Skeletal muscle tissue (tissue), 4 donors: Measurements from ENCODE around the gene TMTC2. TPM values are rescaled to one million over a fixed set of nuclear protein-coding genes. Genes with fewer than 3 reads are reported as not detected.
"Not testable (repeated sequence)": the region's sequence is repeated elsewhere in the genome, so short reads cannot be mapped to it uniquely, and the experiment has no call there.

ENCODE experiments used
- H3K27ac ChIP-seq: one replicate; pipeline ENCODE4 v1.7.0; 2013; ENCODE audit warnings: mild to moderate bottlenecking, low read depth, low read length, inconsistent platforms
- H3K27me3 ChIP-seq, 3 donors: one replicate each; pipeline ENCODE4 v1.7.0; 2013; ENCODE audit warnings: low read length in 3 of 3; ENCODE audit not compliant: control insufficient read depth in 3 of 3, insufficient read depth in 3 of 3
- H3K36me3 ChIP-seq, 3 donors: one replicate each; pipeline ENCODE4 v1.7.0; 2013; ENCODE audit warnings: low read length in 3 of 3; ENCODE audit not compliant: control insufficient read depth in 3 of 3, insufficient read depth in 3 of 3
- H3K4me1 ChIP-seq, 3 donors: one replicate each; pipeline ENCODE4 v1.7.0; 2013; ENCODE audit warnings: low read length in 3 of 3, mild to moderate bottlenecking in 3 of 3; ENCODE audit not compliant: control insufficient read depth in 3 of 3, insufficient read depth in 3 of 3
- H3K4me3 ChIP-seq, 3 donors: one replicate each; pipeline ENCODE4 v1.7.0; 2013; ENCODE audit warnings: low read length in 3 of 3
- H3K9ac ChIP-seq, 3 donors: one replicate each; pipeline ENCODE4 v1.7.0; 2013; ENCODE audit warnings: low read length in 3 of 3, mild to moderate bottlenecking in 3 of 3, moderate library complexity in 2 of 3, low read depth in 1 of 3
- H3K9me3 ChIP-seq, 3 donors: one replicate each; pipeline ENCODE4 v1.7.0; 2013; ENCODE audit warnings: low read length in 3 of 3; ENCODE audit not compliant: control insufficient read depth in 3 of 3
- total RNA-seq: library from RNA; depleted of rRNA; stranded (reverse); fragments of >200 nt; gene quantifications from one replicate; pipeline ENCODE4 v1.2.3, GENCODE V29; 2014
- donor health status: Osteomylitis.

The TMTC2 gene
- total RNA-seq, 1 donor from 2014 or later = 15.7 TPM

DNA sequence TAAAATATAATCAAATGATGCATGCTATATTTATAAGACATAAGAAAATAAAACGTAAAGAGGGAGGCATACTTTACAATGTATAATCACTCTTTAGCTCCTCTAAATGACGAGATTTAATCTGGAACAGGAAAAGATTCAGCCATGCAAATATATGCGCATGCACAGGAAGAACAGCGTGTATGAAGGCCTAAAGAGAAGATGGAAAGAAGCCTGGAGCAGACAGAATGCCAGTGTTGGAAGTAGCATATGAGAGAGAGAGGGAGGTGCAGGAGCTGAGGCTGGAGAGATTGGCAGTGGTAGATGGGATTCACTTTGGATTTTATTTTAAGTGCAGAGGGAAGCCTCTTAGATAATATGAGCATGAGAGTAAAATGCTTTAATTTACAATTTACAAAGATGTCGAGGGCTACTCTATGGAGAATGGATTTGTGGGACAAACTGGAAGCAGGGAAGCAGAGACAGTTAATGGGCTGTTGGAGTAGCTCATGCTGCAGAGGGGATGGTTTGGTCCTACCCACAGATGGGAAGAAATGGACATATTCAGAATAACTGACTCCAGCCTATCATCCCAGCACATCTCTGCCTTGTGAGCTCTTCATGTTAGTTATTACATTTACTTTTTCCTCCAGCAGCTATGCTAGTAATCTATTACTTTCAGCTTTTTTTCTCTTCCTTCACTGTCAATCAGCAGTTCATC is 411.1 kb downstream of the TMTC2 start:
- no peaks in the 10 kb centered on the region for H3K9me3 ChIP-seq
- H3K27ac ChIP-seq = no peak overlapping the region
- H3K9ac ChIP-seq = no peak overlapping the region
- no peak overlapping the region for H3K4me3 ChIP-seq
- no peaks in the 10 kb centered on the region for H3K36me3 ChIP-seq
- no peaks in the 10 kb centered on the region for H3K4me1 ChIP-seq
- H3K27me3 ChIP-seq = no peaks in the 10 kb centered on the region

DNA sequence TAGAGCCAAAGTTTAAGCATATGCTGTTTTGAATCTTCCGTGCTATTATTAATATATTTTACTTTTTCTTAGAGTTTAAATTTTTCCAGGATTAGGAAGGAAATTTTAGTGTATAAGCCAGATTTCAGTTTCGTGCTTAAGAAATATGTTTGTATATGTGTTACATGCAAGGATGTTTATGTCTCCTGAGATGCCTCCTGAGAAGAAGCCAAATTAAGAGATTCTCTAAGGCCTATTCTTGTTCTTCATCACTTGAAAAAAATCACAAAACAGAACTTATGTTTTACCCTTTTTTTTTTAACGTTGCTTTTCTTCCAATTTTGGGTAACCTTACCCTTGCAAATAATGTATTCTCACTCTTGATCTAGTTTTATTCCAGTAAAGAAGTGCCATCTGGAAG is 412.7 kb downstream of the TMTC2 start:
- no peak overlapping the region for H3K4me3 ChIP-seq
- H3K9me3 ChIP-seq = no peaks in the 10 kb centered on the region
- no peaks in the 10 kb centered on the region for H3K4me1 ChIP-seq
- no peaks in the 10 kb centered on the region for H3K27me3 ChIP-seq
- H3K27ac ChIP-seq = no peak overlapping the region
- no peak overlapping the region for H3K9ac ChIP-seq
- no peaks in the 10 kb centered on the region for H3K36me3 ChIP-seq

DNA sequence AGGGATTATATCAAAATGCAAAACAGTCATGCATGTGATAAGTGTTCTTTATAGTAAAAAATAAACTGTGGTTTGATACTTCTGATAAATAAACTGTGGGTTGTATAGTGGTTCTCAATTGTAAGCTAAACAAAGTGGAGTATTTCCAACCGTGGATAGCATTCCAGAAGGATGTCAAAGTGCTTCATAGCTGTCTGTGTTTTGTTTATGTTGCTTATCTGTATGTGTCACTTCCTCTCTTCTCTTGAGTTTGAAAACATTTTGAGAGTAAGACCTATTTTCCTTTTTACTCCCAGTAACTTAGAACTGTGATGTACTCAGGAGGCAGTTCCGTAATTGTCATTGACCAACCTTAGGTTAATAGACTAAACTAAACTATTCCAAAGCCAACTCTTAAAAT is 415.8 kb downstream of the TMTC2 start:
- Histone ChIP-seq H3K4me3 (no peak overlapping the region), H3K27ac (no peak overlapping the region), H3K9ac (no peak overlapping the region), H3K27me3 (no peaks in the 10 kb centered on the region), H3K9me3 (no peaks in the 10 kb centered on the region), H3K4me1 (no peaks in the 10 kb centered on the region), H3K36me3 (no peaks in the 10 kb centered on the region)

DNA sequence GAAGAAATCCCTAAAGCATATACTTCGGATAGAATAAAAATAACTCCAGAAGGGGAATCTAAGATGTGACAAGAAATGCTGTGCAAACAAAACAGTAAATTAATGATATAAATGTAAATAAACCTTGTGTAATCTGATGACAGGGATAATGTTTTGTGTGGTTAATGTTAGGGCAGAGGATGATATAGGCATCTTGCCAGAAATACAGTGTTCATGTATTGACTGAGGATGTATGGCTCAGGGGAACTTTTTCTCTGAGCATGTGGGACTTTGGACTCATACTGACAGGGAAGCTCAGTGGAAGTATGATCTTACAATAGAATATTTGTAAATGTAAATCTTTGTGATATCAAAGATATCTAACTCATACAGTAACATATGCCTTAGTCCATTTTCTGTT is 420.2 kb downstream of the TMTC2 start:
- no peaks in the 10 kb centered on the region for H3K4me1 ChIP-seq
- H3K27ac ChIP-seq = no peak overlapping the region
- H3K9me3 ChIP-seq = no peaks in the 10 kb centered on the region
- H3K4me3 ChIP-seq = no peak overlapping the region
- no peak overlapping the region for H3K9ac ChIP-seq
- no peaks in the 10 kb centered on the region for H3K27me3 ChIP-seq
- no peaks in the 10 kb centered on the region for H3K36me3 ChIP-seq

DNA sequence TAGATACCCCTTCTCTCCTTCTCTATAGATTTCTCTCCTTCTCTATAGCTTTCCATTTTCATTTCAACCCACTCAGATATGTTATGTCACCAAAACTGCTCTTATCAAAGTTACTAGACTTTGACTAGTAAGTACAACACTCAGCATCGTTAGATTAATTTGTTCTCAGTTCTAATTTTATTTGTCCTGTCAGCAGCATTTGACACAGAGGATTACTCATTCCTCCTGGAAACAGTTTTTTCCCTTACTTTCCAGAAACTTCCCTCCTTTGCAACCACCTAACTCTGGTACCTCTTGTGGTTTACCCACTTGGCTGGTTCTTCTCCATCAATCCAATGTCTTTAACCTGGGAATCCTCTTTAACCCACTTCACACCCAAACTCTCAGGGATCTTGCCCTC is 423.7 kb downstream of the TMTC2 start:
- Histone ChIP-seq H3K4me1 (no peaks in the 10 kb centered on the region), H3K36me3 (no peaks in the 10 kb centered on the region), H3K27me3 (no peaks in the 10 kb centered on the region), H3K4me3 (no peak overlapping the region), H3K9me3 (no peaks in the 10 kb centered on the region), H3K9ac (no peak overlapping the region), H3K27ac (no peak overlapping the region)

DNA sequence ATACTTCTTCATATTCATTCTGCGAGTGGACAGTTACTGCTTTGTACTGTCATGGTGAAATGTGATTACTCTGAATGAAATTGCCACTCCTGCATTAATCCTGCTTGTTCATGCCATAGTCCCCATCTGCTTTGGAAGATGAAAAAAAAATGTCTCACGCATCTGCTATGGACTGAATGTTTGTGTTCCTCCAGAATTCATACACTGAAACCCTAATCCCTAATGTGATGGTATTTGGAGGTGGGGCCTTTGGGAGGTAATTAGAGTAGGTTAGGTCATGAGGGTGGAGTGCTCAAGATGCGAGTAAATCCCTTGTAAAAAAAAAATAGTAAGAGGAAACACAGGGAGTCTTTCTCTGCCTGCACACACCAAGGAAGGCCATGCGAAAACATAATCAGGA is 427.2 kb downstream of the TMTC2 start:
- H3K4me3 ChIP-seq = no peak overlapping the region
- H3K4me1 ChIP-seq = no peaks in the 10 kb centered on the region
- H3K36me3 ChIP-seq = no peaks in the 10 kb centered on the region
- no peak overlapping the region for H3K9ac ChIP-seq
- H3K27me3 ChIP-seq = no peaks in the 10 kb centered on the region
- no peaks in the 10 kb centered on the region for H3K9me3 ChIP-seq
- H3K27ac ChIP-seq = no peak overlapping the region

DNA sequence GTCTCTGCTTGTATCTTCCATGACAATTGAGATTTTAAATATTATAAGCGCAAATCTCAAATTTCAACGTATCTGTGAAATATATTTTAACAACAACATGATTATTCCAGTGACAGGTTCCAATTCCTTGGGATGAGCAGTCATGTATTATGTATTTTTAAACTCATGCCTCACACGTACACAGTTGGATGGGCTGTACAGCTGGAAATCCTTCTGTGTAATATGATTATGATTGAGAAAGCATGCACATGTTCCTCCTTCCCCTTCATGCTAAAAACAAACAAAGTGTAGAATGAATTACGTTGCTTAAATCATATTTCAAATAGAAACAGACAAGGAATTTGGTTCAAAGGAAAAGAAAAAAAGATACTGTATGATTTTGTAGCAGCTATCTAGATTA is 428.3 kb downstream of the TMTC2 start:
- Histone ChIP-seq H3K4me1 (no peaks in the 10 kb centered on the region), H3K4me3 (no peak overlapping the region), H3K27me3 (no peaks in the 10 kb centered on the region), H3K36me3 (no peaks in the 10 kb centered on the region), H3K9me3 (no peaks in the 10 kb centered on the region), H3K27ac (no peak overlapping the region), H3K9ac (no peak overlapping the region)

DNA sequence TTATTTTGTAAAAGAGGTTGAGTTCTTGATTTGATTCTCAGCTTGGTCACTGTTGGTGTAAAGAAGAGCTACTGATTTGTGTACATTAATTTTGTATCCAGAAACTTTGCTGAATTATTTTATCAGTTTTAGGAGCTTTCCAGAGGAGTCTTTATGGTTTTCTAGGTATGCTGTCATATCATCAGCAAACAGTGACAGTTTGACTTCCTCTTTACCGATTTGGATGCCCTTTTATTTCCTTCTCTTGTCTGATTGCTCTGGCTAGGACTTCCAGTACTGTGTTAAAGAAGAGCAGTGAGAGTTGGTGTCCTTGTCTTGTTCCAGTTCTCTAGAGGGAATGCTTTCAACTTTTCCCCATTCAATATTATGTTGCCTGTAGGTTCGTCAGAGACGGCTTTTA is 431.2 kb downstream of the TMTC2 start:
- H3K27ac ChIP-seq, H3K4me1 ChIP-seq, H3K36me3 ChIP-seq, H3K9ac ChIP-seq, H3K27me3 ChIP-seq, H3K4me3 ChIP-seq, H3K9me3 ChIP-seq: not testable (repeated sequence)

DNA sequence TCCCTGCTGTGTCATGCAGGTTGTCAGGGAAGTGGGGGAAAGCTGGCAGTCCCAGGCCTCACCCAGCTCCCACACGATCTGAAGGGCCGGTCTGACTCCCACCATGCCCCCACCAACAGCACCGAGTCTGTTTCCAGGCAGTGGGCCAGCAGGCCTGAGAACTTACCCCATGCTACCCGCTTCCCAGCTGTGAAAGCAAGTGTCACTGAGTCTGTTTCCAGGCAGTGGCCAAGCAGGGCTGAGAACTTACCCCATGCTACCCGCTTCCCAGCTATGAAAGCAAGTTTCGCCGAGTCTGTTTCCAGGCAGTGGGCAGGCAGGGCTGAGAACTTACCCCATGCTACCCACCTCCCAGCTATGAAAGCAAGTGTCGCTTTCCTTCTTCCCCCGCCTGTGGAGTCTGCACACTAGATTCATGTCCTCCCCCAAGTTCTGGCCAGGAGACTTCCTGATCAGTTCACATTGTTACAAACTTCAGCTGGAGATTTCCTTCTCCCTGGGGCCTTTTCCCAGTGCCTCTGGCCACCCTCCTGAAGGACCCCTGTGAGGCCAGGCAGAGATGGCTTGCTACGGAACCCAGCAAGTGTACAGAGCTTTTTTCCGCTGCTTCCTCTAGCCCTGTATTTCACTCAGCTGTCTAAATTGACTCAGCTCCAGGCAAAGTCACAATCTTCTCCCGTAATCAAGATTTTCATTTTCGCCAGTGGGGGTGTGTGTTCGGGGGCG is 435.4 kb downstream of the TMTC2 start:
- Histone ChIP-seq H3K27ac (no peak overlapping the region), H3K27me3 (no peaks in the 10 kb centered on the region), H3K9me3 (no peaks in the 10 kb centered on the region), H3K9ac (no peak overlapping the region), H3K4me3 (peak overlapping the region in 1 of 3 donors; percentile 24), H3K4me1 (no peaks in the 10 kb centered on the region), H3K36me3 (no peaks in the 10 kb centered on the region)

DNA sequence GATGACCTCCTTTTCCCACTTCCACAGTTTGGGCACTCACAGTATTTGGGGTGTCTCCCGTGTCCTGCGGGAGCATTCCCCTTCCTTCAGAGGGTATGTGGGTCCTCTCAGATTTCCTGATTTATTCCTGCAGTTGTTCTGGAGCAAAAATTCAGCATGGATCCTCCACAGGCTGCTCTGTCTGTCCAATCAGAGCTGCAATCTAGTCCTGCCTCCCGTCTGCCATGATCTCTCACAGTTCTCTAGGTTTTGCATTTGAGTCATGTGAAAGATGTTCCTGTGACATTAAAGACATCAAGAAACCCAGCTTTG is 435.9 kb downstream of the TMTC2 start:
- no peaks in the 10 kb centered on the region for H3K4me1 ChIP-seq
- no peaks in the 10 kb centered on the region for H3K9me3 ChIP-seq
- no peaks in the 10 kb centered on the region for H3K36me3 ChIP-seq
- H3K4me3 ChIP-seq = peak overlapping the region in 1 of 3 donors; percentile 24
- no peak overlapping the region for H3K9ac ChIP-seq
- H3K27me3 ChIP-seq = no peaks in the 10 kb centered on the region
- H3K27ac ChIP-seq = no peak overlapping the region
